DMS114 treated with DMSO at 0.1 percent for 48 hours (cell line): ENCODE results near the gene CASTOR2.
"Not testable (repeated sequence)": the region's sequence is repeated elsewhere in the genome, so short reads cannot be mapped to it uniquely, and the experiment has no call there.

Experiments used
- DNase-seq: peaks from one replicate; lab custom pipeline; 2025; ENCODE audit not compliant: unreplicated experiment; lab: John Stamatoyannopoulos, UW

CASTOR2 gene

DNA sequence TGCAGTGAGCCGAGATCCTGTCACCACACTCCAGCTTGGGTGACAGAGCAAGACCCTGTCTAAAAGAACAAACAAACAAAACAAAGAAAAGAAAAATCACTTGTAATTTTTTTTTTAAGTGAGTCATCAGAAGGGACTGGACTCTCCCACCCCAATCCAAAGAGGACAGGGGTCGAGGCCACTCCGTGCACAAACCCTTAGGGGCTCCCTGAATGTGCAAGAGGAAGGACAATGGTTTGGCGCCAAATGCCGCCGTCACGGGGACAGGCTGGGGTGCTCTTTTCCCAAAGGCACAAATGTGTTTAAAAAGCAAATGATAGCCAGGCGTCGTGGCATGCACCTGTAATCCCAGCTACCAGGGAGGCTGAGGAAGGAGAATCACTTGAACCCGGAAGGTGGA is 85.3 kb downstream of the CASTOR2 start:
- no peak for DNase-seq

DNA sequence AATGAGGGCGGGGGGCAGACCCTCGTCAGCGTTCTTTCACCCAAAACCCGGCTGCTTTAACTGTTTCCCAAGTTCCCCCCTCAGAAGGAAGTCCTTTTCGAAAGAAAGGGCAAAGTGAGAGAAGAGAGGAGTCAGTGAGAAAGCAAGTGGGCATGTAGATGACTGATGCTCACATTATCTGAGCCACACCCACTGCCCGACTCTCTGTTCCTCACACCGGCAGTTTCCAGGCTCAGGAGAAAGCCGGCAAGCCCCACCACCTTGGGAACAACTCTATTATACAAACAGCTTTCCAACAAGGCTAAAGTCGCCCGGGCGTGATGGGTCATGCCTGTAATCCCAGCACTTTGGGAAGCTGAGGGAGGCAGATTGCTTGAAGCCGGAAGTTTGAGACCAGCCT is 86.0 kb downstream of the CASTOR2 start:
- DNase-seq = no peak

GRCh38 chr7:75054744-75055143 is 90.2 kb downstream of the CASTOR2 start:
- no peak for DNase-seq

DNA sequence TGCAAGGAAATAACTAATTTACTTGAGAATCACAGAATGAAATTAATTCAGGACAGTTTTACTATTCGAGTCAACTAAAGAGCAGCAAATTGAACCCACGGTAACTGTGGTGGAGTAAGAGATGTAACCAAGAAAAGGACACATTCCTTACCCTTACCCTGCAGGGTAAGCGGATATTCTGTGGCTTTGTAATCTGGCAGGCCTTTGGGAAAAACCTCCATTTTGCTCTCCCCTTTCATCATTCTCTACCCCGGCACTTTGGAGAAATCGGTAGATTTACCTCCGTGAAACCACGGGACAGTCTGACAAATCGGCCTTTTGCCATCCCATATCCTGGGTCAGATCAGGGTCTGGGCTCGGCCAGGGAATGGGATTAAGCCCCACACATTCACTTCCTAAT is 90.7 kb downstream of the CASTOR2 start:
- DNase-seq = no peak

- no peak for DNase-seq
Measured at GRCh38 chr7:75055830-75056772, 91.6 kb downstream of the CASTOR2 start.

GRCh38 chr7:75058406-75058805 is 93.9 kb downstream of the CASTOR2 start:
- no peak for DNase-seq

DNA sequence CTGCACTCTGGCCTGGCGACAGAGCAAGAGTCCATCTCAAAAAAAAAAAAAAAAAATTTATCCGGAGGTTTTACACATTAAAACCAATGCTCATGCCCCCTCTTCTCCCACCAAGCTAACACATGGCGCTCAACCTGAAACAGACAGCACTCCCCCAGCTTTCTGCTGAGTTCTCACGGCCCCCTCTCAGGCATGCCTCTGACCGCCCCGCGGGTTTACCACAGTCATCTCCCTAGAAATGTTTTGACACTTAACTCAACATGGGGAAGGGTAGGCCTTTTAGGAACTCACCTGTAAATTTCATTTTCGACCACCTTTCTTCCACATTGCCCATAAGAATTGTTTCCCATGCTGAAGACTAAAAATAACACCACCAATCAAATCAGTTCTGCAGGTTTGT is 99.8 kb downstream of the CASTOR2 start:
- DNase-seq = no peak

DNA sequence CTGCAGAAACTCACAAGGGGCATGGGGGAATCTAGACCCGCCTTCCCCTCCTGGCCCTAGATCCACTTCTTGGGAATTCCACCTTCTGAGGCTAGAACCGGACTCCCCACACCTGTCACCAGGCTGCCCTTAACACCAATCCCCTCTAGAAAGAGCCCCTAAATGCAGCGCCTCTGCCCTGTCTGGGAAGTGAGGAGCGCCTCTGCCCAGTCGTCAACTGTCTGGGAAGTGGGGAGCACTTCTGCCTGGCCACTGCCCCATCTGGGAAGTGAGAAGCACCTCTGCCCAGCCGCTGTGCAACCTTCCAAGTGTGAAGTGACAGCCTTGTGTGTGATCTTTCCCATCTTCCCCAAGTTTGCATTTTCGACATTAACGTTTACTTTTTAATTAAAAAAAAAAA is 100.3 kb downstream of the CASTOR2 start:
- no peak for DNase-seq

DNA sequence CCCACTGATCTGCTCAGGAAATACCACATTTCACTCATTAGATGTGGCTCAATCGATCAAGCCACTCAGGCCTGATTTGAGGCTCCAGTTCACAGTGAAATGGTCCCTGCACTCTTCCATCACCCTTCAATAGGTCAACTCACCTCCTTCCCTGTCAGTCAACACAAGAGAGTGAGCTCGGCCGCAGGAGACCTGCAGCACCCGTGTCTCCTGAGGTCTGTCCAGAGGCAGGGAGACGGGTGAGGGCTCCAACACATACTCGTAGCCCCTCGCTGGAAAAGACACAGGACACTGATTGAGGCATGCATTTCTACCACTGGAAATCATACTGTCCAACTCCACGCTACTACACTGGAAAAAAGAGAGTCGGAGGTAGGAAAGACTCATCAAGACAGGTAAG is 102.0 kb downstream of the CASTOR2 start:
- no peak for DNase-seq

- DNase-seq = no peak
Measured at GRCh38 chr7:75072981-75073283, 108.4 kb downstream of the CASTOR2 start.

- DNase-seq = not testable (repeated sequence)
Measured at GRCh38 chr7:75074262-75074641, 109.7 kb downstream of the CASTOR2 start.
